GM12801 (cell line): ENCODE measurements around the gene RAPGEF5.

ENCODE experiments used
- TF ChIP-seq, protein P1 (sequence below): IDR thresholded peaks from one replicate; pipeline ENCODE4 v1.5.1; 2011; ENCODE audit warnings: control low read depth; ENCODE audit not compliant: insufficient read length; ENCODE audit errors: extremely low read depth

The RAPGEF5 gene

DNA sequence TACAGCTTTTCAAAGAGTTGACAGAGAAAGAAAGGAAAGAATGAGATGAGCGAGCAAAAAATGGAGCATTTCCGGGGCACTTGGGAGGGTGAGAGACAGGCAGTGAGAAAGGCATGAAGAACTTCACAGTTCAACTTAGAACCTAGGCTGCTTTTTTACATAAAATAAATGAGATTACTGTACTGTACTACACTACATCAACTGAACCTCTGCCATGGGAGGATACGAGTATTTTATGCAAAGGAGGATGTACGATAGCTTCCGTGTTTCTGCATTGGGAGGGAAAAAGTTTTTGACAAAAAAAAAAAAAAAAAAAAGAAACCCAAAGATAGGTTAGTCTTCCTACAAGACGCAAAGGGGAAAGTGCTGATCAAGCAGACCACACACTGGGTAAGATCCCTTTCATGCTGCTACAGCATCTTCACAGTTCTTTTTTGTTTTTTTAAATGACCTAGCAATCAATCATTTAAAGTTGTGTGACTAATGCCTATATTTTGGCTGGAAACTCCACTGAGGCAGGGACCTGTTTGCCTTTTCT, 88.0 kb downstream of the RAPGEF5 start:
- TF ChIP-seq, protein P1, sequence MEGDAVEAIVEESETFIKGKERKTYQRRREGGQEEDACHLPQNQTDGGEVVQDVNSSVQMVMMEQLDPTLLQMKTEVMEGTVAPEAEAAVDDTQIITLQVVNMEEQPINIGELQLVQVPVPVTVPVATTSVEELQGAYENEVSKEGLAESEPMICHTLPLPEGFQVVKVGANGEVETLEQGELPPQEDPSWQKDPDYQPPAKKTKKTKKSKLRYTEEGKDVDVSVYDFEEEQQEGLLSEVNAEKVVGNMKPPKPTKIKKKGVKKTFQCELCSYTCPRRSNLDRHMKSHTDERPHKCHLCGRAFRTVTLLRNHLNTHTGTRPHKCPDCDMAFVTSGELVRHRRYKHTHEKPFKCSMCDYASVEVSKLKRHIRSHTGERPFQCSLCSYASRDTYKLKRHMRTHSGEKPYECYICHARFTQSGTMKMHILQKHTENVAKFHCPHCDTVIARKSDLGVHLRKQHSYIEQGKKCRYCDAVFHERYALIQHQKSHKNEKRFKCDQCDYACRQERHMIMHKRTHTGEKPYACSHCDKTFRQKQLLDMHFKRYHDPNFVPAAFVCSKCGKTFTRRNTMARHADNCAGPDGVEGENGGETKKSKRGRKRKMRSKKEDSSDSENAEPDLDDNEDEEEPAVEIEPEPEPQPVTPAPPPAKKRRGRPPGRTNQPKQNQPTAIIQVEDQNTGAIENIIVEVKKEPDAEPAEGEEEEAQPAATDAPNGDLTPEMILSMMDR: no peak

DNA sequence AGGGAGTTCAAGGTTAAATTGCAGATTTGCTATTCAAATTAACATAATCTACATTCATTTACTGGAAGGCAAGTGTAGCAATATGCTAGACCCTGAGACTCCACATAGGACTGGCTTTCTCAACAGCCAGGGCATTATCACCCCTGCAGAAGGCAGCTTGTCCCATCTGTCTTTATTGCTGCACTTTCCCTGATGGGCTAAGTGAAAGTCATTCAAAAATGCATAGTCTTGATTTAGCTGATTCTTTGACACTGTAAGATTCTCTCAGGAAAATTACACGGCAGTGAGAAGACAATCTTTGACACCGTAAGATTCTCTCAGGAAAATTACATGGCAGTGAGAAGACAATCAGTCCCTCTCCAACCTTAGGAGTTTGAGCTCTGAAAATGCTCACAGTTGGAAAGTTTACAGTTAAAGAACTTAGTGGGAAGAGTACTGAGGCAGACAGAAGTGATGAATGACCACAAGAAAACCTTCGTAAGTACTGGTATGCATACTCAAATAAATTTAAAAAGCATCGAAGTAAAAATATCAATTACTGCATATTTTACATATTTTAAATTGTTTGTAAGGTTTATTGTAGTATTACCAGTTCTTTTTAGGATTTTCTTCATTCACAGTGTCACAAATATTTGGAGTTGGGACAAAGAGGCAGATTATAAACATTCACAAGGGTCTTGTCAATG, 88.9 kb downstream of the RAPGEF5 start:
- TF ChIP-seq, protein P1: no peak

DNA sequence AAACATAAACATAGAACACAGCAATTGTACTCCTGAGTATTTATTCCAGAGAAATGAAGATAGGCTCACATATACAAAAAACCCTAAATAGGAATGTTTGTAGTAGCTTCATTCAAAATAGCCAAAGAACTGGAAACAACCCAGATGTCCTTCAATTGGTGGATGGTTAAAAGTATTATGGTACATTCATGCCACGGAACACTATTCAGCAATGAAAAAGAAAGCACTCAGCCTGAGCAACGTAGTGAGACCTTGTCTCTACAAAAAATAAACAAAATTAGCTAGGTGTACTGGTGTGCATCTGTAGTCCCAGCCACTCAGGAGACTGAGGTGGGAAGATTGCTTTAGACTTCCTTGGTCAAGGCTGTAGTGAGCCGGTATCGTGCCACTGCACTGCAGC, 94.4 kb downstream of the RAPGEF5 start:
- TF ChIP-seq, protein P1: no peak

GRCh38 chr7:22256541-22257096, 100.3 kb downstream of the RAPGEF5 start:
- TF ChIP-seq, protein P1: no peak

GRCh38 chr7:22255834-22256233, 101.1 kb downstream of the RAPGEF5 start:
- TF ChIP-seq, protein P1: no peak

DNA sequence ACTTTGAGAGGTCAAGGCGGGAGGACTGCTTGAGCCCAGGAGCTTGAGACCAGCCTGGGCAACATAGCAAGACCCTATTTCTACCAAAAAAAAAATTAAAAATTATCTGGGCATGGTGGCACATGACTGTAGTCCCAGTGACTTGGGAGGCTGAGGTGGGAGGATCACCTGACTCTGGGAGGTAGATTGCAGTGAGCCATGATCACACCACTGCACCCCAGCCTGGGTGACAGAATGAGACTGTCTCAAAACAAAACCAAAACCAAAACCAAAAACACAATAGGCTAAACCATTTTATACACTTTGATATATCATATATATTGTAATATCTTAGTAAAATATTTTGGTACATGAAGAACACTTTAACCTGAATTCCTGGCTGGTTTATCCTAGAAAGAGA, 101.6 kb downstream of the RAPGEF5 start:
- TF ChIP-seq, protein P1: no peak

GRCh38 chr7:22252936-22253536, 103.9 kb downstream of the RAPGEF5 start:
- TF ChIP-seq, protein P1: no peak
